WTC11 (cell line): ENCODE data around the gene HOMER1. TPM values are rescaled to one million over a fixed set of nuclear protein-coding genes. Genes with fewer than 3 reads are reported as not detected.

ENCODE experiments used
- ATAC-seq: fragments of 200-7000 bp; cut with Tn5 transposase; 2 replicates; pipeline ENCODE4 v1.10.0; 2021; ENCODE audit warnings: mild to moderate bottlenecking, moderate library complexity
- CTCF ChIA-PET: fragments of 300-600 bp; sonication (Branson Sonifier 250); formaldehyde crosslinking; loops from one replicate; lab custom pipeline; 2021; ENCODE audit warnings: antibody characterized with exemption; lab: Charles Lee
- POLR2A ChIA-PET: fragments of 350-600 bp; sonication (Branson Sonifier 250); formaldehyde crosslinking; loops from one replicate; lab custom pipeline; 2021; ENCODE audit warnings: antibody characterized with exemption; lab: Charles Lee
- DNase-seq: peaks from one replicate; pipeline ENCODE4 v3.0.0; 2021; ENCODE audit warnings: low spot score
- H3K27ac Mint-ChIP-seq: 2 replicates; pipeline ENCODE4 v1.8.0; 2021; ENCODE audit warnings: mixed read lengths
- H3K27me3 Mint-ChIP-seq: 2 replicates; pipeline ENCODE4 v1.8.0; 2021; ENCODE audit warnings: low read depth, mild to moderate bottlenecking, moderate library complexity, mixed read lengths
- H3K36me3 Mint-ChIP-seq: 2 replicates; pipeline ENCODE4 v1.8.0; 2021; ENCODE audit warnings: mixed read lengths
- H3K4me1 Mint-ChIP-seq: 2 replicates; pipeline ENCODE4 v1.8.0; 2022; ENCODE audit warnings: mixed read lengths
- H3K4me3 Mint-ChIP-seq: 2 replicates; pipeline ENCODE4 v1.8.0; 2021; ENCODE audit warnings: mild to moderate bottlenecking, moderate library complexity, mixed read lengths
- H3K9me3 Mint-ChIP-seq: 2 replicates; pipeline ENCODE4 v1.8.0; 2021; ENCODE audit warnings: mixed read lengths
- FOXJ3 ChIP-seq: sonication (generic); formaldehyde crosslinking; IDR thresholded peaks from 2 replicates; pipeline ENCODE4 v1.9.0; 2021; ENCODE audit warnings: missing genetic modification reagents, mild to moderate bottlenecking, borderline replicate concordance
- FOXK1 ChIP-seq: sonication (generic); formaldehyde crosslinking; IDR thresholded peaks from 2 replicates; pipeline ENCODE4 v1.8.0; 2022; ENCODE audit warnings: mild to moderate bottlenecking, moderate library complexity, missing genetic modification reagents
- JAZF1 ChIP-seq: fragments of 250-450 bp; sonication (Bioruptor Pico); IDR thresholded peaks from 2 replicates; pipeline ENCODE4 v1.9.0; 2021; ENCODE audit warnings: moderate library complexity, mild to moderate bottlenecking, inconsistent platforms
- KAT7 ChIP-seq: sonication (generic); formaldehyde crosslinking; IDR thresholded peaks from 2 replicates; pipeline ENCODE4 v1.8.1; 2023; ENCODE audit warnings: missing genetic modification reagents, mild to moderate bottlenecking, borderline replicate concordance
- MXD4 ChIP-seq: fragments of 250-450 bp; sonication (Bioruptor Pico); IDR thresholded peaks from 2 replicates; pipeline ENCODE4 v1.8.0; 2021; ENCODE audit warnings: mild to moderate bottlenecking, moderate library complexity, borderline replicate concordance
- MYBL2 ChIP-seq: sonication (generic); formaldehyde crosslinking; IDR thresholded peaks from 2 replicates; pipeline ENCODE4 v1.8.1; 2023; ENCODE audit warnings: mild to moderate bottlenecking, moderate library complexity, missing genetic modification reagents
- NR3C1 ChIP-seq: sonication (generic); formaldehyde crosslinking; conservative IDR thresholded peaks from 2 replicates; pipeline ENCODE4 v1.8.1; 2023; ENCODE audit warnings: low read depth, mild to moderate bottlenecking, missing genetic modification reagents
- OVOL2 ChIP-seq: fragments of 250-450 bp; sonication (Bioruptor Pico); IDR thresholded peaks from 2 replicates; pipeline ENCODE4 v1.9.0; 2021; ENCODE audit warnings: mild to moderate bottlenecking, borderline replicate concordance
- SOX15 ChIP-seq: fragments of 250-450 bp; sonication (Bioruptor Pico); IDR thresholded peaks from 2 replicates; pipeline ENCODE4 v1.9.0; 2021; ENCODE audit warnings: mild to moderate bottlenecking
- TP53 ChIP-seq: sonication (generic); formaldehyde crosslinking; IDR thresholded peaks from 2 replicates; pipeline ENCODE4 v1.8.1; 2023; ENCODE audit warnings: mild to moderate bottlenecking, missing genetic modification reagents
- ZBTB21 ChIP-seq: sonication (generic); formaldehyde crosslinking; IDR thresholded peaks from 2 replicates; pipeline ENCODE4 v1.8.1; 2023; ENCODE audit warnings: mild to moderate bottlenecking, missing genetic modification reagents, borderline replicate concordance
- ZNF121 ChIP-seq: sonication (generic); formaldehyde crosslinking; IDR thresholded peaks from 2 replicates; pipeline ENCODE4 v1.8.0; 2023; ENCODE audit warnings: missing genetic modification reagents
- ZNF232 ChIP-seq: sonication (generic); formaldehyde crosslinking; IDR thresholded peaks from 2 replicates; pipeline ENCODE4 v1.8.0; 2022; ENCODE audit warnings: mild to moderate bottlenecking, missing genetic modification reagents
- ZNF263 ChIP-seq: sonication (generic); formaldehyde crosslinking; IDR thresholded peaks from 2 replicates; pipeline ENCODE4 v1.8.1; 2022; ENCODE audit warnings: low read depth, mild to moderate bottlenecking, moderate library complexity, missing genetic modification reagents
- ZNF281 ChIP-seq: sonication (generic); formaldehyde crosslinking; IDR thresholded peaks from 2 replicates; pipeline ENCODE4 v1.8.0; 2023; ENCODE audit warnings: mild to moderate bottlenecking, missing genetic modification reagents
- total RNA-seq: library from RNA; stranded (reverse); gene quantifications from 3 replicates; pipeline ENCODE4 v1.2.3, GENCODE V29; 2021
- TF ChIP-seq, protein P1 (sequence below): sonication (generic); formaldehyde crosslinking; IDR thresholded peaks from 2 replicates; pipeline ENCODE4 v1.8.1; 2023; ENCODE audit warnings: mild to moderate bottlenecking, missing genetic modification reagents
- TF ChIP-seq, protein P2 (sequence below): sonication (generic); formaldehyde crosslinking; conservative IDR thresholded peaks from 2 replicates; pipeline ENCODE4 v1.8.1; 2023; ENCODE audit warnings: mild to moderate bottlenecking, low read depth, missing genetic modification reagents, moderate library complexity
- TF ChIP-seq, protein P3 (sequence below): sonication (generic); formaldehyde crosslinking; IDR thresholded peaks from 2 replicates; pipeline ENCODE4 v1.8.0; 2022; ENCODE audit warnings: mild to moderate bottlenecking, missing genetic modification reagents
- TF ChIP-seq, protein P4 (sequence below): sonication (generic); formaldehyde crosslinking; IDR thresholded peaks from 2 replicates; pipeline ENCODE4 v1.8.1; 2023; ENCODE audit warnings: mild to moderate bottlenecking, missing genetic modification reagents, moderate library complexity
- TF ChIP-seq, protein P5 (sequence below): sonication (generic); formaldehyde crosslinking; IDR thresholded peaks from 2 replicates; pipeline ENCODE4 v1.8.1; 2023; ENCODE audit warnings: mild to moderate bottlenecking, missing genetic modification reagents, borderline replicate concordance

HOMER1 gene
- total RNA-seq, 1 experiment from 2014 or later: 37.6 TPM

DNA sequence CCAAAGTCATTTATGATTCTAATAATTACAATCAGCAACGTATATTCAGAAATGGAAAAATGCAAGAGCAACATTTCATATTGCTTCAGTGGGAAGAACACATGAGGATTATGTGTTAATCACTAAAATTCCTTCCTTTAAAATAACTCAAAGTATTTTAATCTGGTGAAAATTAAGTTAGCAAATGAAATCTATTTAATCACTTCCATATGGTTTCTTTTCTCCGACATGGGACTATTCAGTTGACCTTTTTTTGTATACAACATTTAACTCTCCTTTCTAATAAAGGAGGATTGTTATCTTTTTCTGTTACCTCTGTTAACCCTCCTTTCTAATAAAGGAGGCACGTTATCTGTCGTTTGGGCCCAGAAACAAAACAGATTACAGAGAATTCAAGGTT lies 59.9 kb downstream of the HOMER1 start (continued):
- no peak for TF ChIP-seq MYBL2 (CRISPR knock-in tag)
- TF ChIP-seq, protein P1, sequence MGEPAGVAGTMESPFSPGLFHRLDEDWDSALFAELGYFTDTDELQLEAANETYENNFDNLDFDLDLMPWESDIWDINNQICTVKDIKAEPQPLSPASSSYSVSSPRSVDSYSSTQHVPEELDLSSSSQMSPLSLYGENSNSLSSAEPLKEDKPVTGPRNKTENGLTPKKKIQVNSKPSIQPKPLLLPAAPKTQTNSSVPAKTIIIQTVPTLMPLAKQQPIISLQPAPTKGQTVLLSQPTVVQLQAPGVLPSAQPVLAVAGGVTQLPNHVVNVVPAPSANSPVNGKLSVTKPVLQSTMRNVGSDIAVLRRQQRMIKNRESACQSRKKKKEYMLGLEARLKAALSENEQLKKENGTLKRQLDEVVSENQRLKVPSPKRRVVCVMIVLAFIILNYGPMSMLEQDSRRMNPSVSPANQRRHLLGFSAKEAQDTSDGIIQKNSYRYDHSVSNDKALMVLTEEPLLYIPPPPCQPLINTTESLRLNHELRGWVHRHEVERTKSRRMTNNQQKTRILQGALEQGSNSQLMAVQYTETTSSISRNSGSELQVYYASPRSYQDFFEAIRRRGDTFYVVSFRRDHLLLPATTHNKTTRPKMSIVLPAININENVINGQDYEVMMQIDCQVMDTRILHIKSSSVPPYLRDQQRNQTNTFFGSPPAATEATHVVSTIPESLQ (CRISPR knock-in tag): no peak
- no peak for TF ChIP-seq OVOL2
- TF ChIP-seq SOX15 (CRISPR knock-in tag): no peak
- TF ChIP-seq, protein P2, sequence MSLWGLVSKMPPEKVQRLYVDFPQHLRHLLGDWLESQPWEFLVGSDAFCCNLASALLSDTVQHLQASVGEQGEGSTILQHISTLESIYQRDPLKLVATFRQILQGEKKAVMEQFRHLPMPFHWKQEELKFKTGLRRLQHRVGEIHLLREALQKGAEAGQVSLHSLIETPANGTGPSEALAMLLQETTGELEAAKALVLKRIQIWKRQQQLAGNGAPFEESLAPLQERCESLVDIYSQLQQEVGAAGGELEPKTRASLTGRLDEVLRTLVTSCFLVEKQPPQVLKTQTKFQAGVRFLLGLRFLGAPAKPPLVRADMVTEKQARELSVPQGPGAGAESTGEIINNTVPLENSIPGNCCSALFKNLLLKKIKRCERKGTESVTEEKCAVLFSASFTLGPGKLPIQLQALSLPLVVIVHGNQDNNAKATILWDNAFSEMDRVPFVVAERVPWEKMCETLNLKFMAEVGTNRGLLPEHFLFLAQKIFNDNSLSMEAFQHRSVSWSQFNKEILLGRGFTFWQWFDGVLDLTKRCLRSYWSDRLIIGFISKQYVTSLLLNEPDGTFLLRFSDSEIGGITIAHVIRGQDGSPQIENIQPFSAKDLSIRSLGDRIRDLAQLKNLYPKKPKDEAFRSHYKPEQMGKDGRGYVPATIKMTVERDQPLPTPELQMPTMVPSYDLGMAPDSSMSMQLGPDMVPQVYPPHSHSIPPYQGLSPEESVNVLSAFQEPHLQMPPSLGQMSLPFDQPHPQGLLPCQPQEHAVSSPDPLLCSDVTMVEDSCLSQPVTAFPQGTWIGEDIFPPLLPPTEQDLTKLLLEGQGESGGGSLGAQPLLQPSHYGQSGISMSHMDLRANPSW (CRISPR knock-in tag): no peak
- no peak for TF ChIP-seq NR3C1 (CRISPR knock-in tag)
- TF ChIP-seq MXD4 (CRISPR knock-in tag): no peak
- TF ChIP-seq FOXJ3 (CRISPR knock-in tag): no peak

DNA sequence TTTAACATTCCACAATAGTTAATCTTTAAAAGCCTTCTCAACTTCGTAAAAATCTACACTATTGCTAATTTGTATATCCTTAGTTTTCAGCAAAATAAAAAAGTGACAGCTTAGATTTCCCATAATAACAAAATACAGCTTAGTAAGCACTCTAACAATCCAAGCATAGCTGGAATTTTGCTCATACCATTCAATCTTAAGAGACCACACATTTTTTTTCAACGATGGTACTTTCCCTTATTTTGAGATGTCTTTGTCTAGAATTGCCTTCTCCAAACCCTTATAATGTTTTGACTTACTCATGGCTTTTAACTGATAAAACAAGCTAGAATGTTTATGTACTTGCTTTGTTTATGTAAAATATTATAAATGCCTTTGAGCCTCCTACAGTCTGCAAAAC lies 65.6 kb downstream of the HOMER1 start:
- no peak overlapping the region for H3K27ac Mint-ChIP-seq
- ATAC-seq: no peak
- no peak overlapping the region for H3K4me3 Mint-ChIP-seq
- H3K36me3 Mint-ChIP-seq: peaks cover 8% of the 10 kb centered on the region
- H3K27me3 Mint-ChIP-seq: no peaks in the 10 kb centered on the region
- ChIA-PET POLR2A (interaction anchor here (0.6 kb wide), 1 partner anchor 326 kb away, joined by 3 read pairs; no protein-coding TSS in a partner anchor), CTCF (no interaction called here)
- no peak for TF ChIP-seq FOXK1 (CRISPR knock-in tag)
- TF ChIP-seq ZNF232: no peak
- TF ChIP-seq, protein P3, sequence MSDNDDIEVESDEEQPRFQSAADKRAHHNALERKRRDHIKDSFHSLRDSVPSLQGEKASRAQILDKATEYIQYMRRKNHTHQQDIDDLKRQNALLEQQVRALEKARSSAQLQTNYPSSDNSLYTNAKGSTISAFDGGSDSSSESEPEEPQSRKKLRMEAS: no peak
- no peak for TF ChIP-seq ZBTB21 (CRISPR knock-in tag)
- TF ChIP-seq FOXJ3 (CRISPR knock-in tag): no peak
- no peak for TF ChIP-seq SOX15 (CRISPR knock-in tag)
- no peak for TF ChIP-seq ZNF263 (CRISPR knock-in tag)
- TF ChIP-seq, protein P4, sequence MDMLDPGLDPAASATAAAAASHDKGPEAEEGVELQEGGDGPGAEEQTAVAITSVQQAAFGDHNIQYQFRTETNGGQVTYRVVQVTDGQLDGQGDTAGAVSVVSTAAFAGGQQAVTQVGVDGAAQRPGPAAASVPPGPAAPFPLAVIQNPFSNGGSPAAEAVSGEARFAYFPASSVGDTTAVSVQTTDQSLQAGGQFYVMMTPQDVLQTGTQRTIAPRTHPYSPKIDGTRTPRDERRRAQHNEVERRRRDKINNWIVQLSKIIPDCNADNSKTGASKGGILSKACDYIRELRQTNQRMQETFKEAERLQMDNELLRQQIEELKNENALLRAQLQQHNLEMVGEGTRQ (CRISPR knock-in tag): no peak
- TF ChIP-seq KAT7 (CRISPR knock-in tag): no peak
- H3K4me1 Mint-ChIP-seq: 0 out of 2 replicates have a peak, but pooled peaks cover 3% of the 10 kb centered on the region
- DNase-seq: no peak
- no peaks in the 10 kb centered on the region for H3K9me3 Mint-ChIP-seq

GRCh38 chr5:79436821-79437220 lies 77.1 kb downstream of the HOMER1 start:
- H3K9me3 Mint-ChIP-seq: peaks cover 5% of the 10 kb centered on the region; the same call in 1 of the 2 replicates
- ATAC-seq (no peak), DNase-seq (no peak)
- H3K36me3 Mint-ChIP-seq: peaks cover 18% of the 10 kb centered on the region
- POLR2A ChIA-PET: no interaction called here
- H3K4me1 Mint-ChIP-seq: peaks cover 18% of the 10 kb centered on the region
- no peaks in the 10 kb centered on the region for H3K27me3 Mint-ChIP-seq
- CTCF ChIA-PET: no interaction called here
- 0 out of 2 replicates have a peak overlapping the region, but pooled peaks have one; percentile 87 for H3K27ac Mint-ChIP-seq
- H3K4me3 Mint-ChIP-seq: no peak overlapping the region
- TF ChIP-seq ZNF121 (CRISPR knock-in tag): no peak
- no peak for TF ChIP-seq JAZF1 (CRISPR knock-in tag)
- no peak for TF ChIP-seq ZNF281
- TF ChIP-seq, protein P5, sequence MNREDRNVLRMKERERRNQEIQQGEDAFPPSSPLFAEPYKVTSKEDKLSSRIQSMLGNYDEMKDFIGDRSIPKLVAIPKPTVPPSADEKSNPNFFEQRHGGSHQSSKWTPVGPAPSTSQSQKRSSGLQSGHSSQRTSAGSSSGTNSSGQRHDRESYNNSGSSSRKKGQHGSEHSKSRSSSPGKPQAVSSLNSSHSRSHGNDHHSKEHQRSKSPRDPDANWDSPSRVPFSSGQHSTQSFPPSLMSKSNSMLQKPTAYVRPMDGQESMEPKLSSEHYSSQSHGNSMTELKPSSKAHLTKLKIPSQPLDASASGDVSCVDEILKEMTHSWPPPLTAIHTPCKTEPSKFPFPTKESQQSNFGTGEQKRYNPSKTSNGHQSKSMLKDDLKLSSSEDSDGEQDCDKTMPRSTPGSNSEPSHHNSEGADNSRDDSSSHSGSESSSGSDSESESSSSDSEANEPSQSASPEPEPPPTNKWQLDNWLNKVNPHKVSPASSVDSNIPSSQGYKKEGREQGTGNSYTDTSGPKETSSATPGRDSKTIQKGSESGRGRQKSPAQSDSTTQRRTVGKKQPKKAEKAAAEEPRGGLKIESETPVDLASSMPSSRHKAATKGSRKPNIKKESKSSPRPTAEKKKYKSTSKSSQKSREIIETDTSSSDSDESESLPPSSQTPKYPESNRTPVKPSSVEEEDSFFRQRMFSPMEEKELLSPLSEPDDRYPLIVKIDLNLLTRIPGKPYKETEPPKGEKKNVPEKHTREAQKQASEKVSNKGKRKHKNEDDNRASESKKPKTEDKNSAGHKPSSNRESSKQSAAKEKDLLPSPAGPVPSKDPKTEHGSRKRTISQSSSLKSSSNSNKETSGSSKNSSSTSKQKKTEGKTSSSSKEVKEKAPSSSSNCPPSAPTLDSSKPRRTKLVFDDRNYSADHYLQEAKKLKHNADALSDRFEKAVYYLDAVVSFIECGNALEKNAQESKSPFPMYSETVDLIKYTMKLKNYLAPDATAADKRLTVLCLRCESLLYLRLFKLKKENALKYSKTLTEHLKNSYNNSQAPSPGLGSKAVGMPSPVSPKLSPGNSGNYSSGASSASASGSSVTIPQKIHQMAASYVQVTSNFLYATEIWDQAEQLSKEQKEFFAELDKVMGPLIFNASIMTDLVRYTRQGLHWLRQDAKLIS: no peak
- TF ChIP-seq TP53: no peak
